Esophagus muscularis mucosa (tissue), 4 donors: ENCODE measurements around the gene HIC1. TPM values are rescaled to one million over a fixed set of nuclear protein-coding genes. Genes with fewer than 3 reads are reported as not detected.

ENCODE experiments used
- small RNA-seq, 3 donors: library from RNA; depleted of rRNA; stranded (forward); fragments of <200 nt; gene quantifications; one replicate each; pipeline ENCODE3, GENCODE V24; 2016
- total RNA-seq, 4 donors: library from RNA; depleted of rRNA; stranded (reverse); fragments of >200 nt; gene quantifications; one replicate each; pipeline versions ENCODE4 v1.1.0 to v1.2.1, GENCODE V29; 2016

HIC1 gene
- total RNA-seq, 4 donors from 2014 or later: 48.6 to 86.4 (median 54.9) TPM

Small RNAs within 50 kb of the gene (small RNA-seq; reads per million reads assigned to genes)
- 0 reads per million in 3 donors for gene AC090617.6
- gene AC090617.9: 0 reads per million in 3 donors
- gene MIR132: 11.9 to 15.7 (median 12.8) reads per million in 3 donors
- 4.4 to 6.5 (median 4.9) reads per million in 3 donors for gene MIR212
- gene OVCA2: 0 reads per million in 3 donors

Other genes with a start within 250 kb of the HIC1 start
- gene SMYD4, start 225.2 kb upstream of the HIC1 start, total RNA-seq: 10 to 100 TPM; 10.3 to 14.8 (median 11.9) TPM
- 10 to 100 TPM; 22.9 to 30.8 (median 29.2) TPM for gene RPA1, start 225.1 kb upstream of the HIC1 start, total RNA-seq
- gene RTN4RL1, start 29.8 kb upstream of the HIC1 start, total RNA-seq: under 1 TPM; 0.50 to 0.86 (median 0.67) TPM
- gene DPH1, start 24.9 kb upstream of the HIC1 start, total RNA-seq: 10 to 100 TPM; 27.4 to 41.8 (median 38.3) TPM
- 10 to 100 TPM; 34.9 to 38.9 (median 38.0) TPM for gene OVCA2, start 13.1 kb upstream of the HIC1 start, total RNA-seq
- gene SMG6, start 248.7 kb downstream of the HIC1 start, total RNA-seq: 10 to 100 TPM; 38.2 to 67.7 (median 47.7) TPM
- 10 to 100 TPM; 14.4 to 19.6 (median 15.5) TPM for gene SRR, start 248.8 kb downstream of the HIC1 start, total RNA-seq